Osteoblast (primary cell): Measurements from ENCODE around the gene SUN1. TPM values are rescaled to one million over a fixed set of nuclear protein-coding genes. Genes with fewer than 3 reads are reported as not detected.
A peak's percentile ranks its signal among the peaks of the same experiment; 100 is the strongest.

Source experiments
- DNase-seq: peaks from one replicate; pipeline ENCODE4 v3.0.0; 2011; ENCODE audit warnings: low spot score, mixed read lengths; ENCODE audit not compliant: insufficient read length; ENCODE audit errors: missing footprints
- H2AFZ ChIP-seq: 2 replicates; pipeline ENCODE4 v1.6.0; 2011; ENCODE audit warnings: mild to moderate bottlenecking, low read length
- H3K27ac ChIP-seq: 2 replicates; pipeline ENCODE4 v1.5.1; 2011; ENCODE audit warnings: mild to moderate bottlenecking, low read depth, low read length, moderate library complexity
- H3K27me3 ChIP-seq: 2 replicates; pipeline ENCODE4 v1.6.0; 2012; ENCODE audit warnings: mild to moderate bottlenecking, control low read depth, inconsistent platforms, low read length, moderate library complexity; ENCODE audit not compliant: insufficient read depth
- H3K36me3 ChIP-seq: 2 replicates; pipeline ENCODE4 v1.5.1; 2011; ENCODE audit warnings: mild to moderate bottlenecking, low read length, control low read depth, moderate library complexity; ENCODE audit not compliant: insufficient read depth
- H3K4me1 ChIP-seq: 2 replicates; pipeline ENCODE4 v1.5.1; 2011; ENCODE audit warnings: mild to moderate bottlenecking, low read length, control low read depth, moderate library complexity; ENCODE audit not compliant: insufficient read depth
- H3K4me2 ChIP-seq: 2 replicates; pipeline ENCODE4 v1.6.0; 2011; ENCODE audit warnings: mild to moderate bottlenecking, low read length; ENCODE audit not compliant: insufficient read depth
- H3K4me3 ChIP-seq: fragments of 200-600 bp; sonication (generic); 3 replicates; pipeline ENCODE4 v1.5.1; 2012; ENCODE audit warnings: mild to moderate bottlenecking, low read length, inconsistent platforms; ENCODE audit not compliant: insufficient read depth
- H3K79me2 ChIP-seq: 2 replicates; pipeline ENCODE4 v1.6.0; 2012; ENCODE audit warnings: mild to moderate bottlenecking, low read length, control low read depth, inconsistent platforms; ENCODE audit not compliant: insufficient read depth
- H3K9me3 ChIP-seq: 2 replicates; pipeline ENCODE4 v1.5.1; 2011; ENCODE audit warnings: low read depth, low read length, control low read depth
- H4K20me1 ChIP-seq: 2 replicates; pipeline ENCODE4 v1.6.0; 2012; ENCODE audit warnings: mild to moderate bottlenecking, low read length, control low read depth; ENCODE audit not compliant: insufficient read depth
- total RNA-seq: library from RNA; depleted of rRNA; stranded (reverse); fragments of >200 nt; gene quantifications from 2 replicates; pipeline ENCODE4 v1.2.3, GENCODE V29; 2012
- TF ChIP-seq, protein P1 (sequence below): IDR thresholded peaks from 2 replicates; pipeline ENCODE4 v1.5.1; 2011; ENCODE audit warnings: mild to moderate bottlenecking, low read depth, low read length, moderate library complexity; ENCODE audit errors: extremely low read depth

The SUN1 gene
- total RNA-seq, 1 donor = 126 TPM

DNA sequence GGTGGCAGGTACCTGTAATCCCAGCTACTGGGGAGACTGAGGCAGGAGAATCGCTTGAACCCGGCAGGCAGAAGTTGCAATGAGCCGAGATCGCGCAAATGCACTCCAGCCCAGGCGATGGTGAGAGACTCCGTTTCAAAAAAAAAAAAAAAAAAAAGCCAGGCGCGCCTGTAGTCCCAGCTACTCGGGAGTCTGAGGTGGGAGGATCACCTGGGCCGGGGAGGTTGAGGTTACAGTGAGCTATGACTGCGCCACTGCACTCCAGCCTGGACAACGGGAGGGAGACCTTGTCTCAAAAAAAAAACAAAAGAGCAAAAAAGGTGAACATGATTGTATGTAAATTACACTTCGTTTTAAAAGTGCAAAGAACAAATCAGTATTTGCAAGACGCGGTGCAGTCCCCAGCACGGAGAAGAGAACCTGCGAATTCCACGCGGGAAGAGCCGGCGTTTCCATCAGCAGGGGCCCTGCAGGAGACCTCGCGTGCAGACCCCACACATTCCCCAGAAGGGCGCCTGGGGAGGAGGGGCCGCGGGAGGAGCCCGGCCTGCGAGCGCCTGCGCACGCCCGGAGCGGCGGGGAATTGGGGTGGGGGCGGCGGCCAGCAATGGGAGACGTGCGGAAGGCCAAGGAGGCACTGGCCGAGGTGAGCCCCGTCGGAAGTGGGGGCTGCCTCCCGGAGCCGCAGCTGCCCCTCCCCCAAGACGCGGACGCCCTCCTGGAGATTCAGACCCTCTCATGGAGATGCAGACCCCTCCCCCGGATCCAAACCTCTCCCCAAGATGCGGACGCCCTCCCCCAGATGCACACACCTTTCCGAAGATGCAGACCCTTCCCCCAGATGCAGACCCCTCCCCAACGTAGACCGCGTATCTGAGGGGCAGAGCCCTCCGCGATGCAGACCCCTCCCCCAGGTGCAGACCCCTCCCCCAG is 16.7 kb upstream of the SUN1 start:
- H3K4me3 ChIP-seq = peak overlapping the region; percentile 88

DNA sequence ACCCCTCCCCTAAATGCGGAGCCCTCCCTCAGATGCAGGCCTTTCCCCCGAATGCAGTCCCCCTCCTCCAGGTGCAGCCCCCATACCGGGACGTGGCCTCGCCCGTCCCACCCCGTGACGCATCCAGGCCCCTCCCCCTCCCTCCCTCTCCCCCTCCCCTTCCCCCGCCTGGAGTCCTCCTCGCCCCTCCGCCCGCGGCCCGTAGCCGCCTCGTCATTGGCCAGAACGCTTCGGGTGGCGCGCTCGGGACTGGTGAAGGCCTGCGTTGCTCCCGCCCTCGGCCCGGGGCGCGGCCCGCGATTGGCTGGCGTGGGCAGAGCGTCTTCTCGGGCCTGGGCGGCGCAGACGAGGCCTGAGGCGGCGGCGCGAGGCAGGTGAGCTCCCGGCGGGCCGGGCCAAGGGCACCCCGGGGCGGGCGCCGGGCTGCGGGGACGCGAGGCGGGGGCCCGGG is 16.0 kb upstream of the SUN1 start:
- peaks cover 47% of the 10 kb centered on the region for H3K79me2 ChIP-seq

More for the DNA sequence above, 16.7 kb upstream of the SUN1 start:
- Histone ChIP-seq H3K27me3 (no peaks in the 10 kb centered on the region), H3K36me3 (no peaks in the 10 kb centered on the region), H3K79me2 (peaks cover 40% of the 10 kb centered on the region), H3K27ac (peak overlapping the region; percentile 37), H3K4me1 (peaks cover 34% of the 10 kb centered on the region), H3K9me3 (no peaks in the 10 kb centered on the region), H4K20me1 (peaks cover 22% of the 10 kb centered on the region), H2AFZ (peak overlapping the region; percentile 74), H3K4me2 (peak overlapping the region; percentile 89)
- DNase-seq = peak; percentile 83
- TF ChIP-seq, protein P1, sequence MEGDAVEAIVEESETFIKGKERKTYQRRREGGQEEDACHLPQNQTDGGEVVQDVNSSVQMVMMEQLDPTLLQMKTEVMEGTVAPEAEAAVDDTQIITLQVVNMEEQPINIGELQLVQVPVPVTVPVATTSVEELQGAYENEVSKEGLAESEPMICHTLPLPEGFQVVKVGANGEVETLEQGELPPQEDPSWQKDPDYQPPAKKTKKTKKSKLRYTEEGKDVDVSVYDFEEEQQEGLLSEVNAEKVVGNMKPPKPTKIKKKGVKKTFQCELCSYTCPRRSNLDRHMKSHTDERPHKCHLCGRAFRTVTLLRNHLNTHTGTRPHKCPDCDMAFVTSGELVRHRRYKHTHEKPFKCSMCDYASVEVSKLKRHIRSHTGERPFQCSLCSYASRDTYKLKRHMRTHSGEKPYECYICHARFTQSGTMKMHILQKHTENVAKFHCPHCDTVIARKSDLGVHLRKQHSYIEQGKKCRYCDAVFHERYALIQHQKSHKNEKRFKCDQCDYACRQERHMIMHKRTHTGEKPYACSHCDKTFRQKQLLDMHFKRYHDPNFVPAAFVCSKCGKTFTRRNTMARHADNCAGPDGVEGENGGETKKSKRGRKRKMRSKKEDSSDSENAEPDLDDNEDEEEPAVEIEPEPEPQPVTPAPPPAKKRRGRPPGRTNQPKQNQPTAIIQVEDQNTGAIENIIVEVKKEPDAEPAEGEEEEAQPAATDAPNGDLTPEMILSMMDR = no peak

DNA sequence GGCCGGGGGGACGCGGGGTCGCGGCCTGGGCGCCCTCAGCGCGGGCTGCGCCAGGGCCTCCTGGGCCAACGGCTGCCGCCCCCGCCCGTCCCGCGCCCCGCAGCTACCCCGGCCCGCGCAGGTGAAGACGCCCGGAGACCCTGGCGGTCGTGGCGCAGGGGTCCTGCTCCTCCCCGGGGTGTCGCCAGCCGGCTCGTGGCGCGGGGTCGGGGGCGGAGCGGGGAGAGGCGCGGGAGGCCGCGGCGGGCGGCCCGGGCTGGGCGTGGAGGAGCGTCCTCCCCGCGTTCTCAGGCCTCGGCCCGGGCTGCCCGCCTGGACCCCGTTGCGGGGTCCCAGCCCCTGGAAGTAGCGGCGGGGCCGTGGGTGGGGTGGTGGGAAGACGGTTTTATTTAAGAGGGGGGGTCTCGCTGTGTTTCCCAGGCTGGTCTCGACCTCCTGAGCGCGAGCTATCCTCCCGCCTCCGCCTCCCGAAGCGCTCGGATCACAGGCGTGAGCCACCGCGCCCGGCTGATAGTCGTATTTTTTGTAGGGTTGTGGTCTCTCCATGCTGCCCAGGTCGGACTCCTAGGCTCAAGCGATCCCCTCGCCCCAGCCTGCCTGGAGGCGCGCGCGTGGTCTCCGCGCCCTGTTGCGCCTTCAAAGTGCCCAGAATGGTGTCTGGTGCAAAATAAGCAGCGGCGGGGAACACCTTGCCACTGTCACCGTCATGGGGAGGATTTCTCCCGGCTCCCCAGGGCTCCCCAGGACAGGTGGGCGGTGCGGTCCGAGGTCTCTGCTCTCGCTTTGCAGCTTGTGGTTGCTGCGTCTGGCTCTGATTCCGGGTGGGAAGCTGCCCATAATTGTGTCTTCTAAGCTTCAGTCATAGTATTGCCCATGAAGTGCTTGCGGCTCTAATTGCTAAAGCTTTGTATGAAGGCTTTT is 15.3 kb upstream of the SUN1 start:
- peaks cover 54% of the 10 kb centered on the region for H3K79me2 ChIP-seq
- peak; percentile 89 for DNase-seq
- no peaks in the 10 kb centered on the region for H3K27me3 ChIP-seq
- H3K4me2 ChIP-seq = peak overlapping the region; percentile 95
- peaks cover 31% of the 10 kb centered on the region for H4K20me1 ChIP-seq
- TF ChIP-seq, protein P1 = no peak
- H3K36me3 ChIP-seq = no peaks in the 10 kb centered on the region
- H3K27ac ChIP-seq = peak overlapping the region; percentile 65
- H2AFZ ChIP-seq = peak overlapping the region; percentile 10
- H3K9me3 ChIP-seq = no peaks in the 10 kb centered on the region
- H3K4me1 ChIP-seq = peaks cover 33% of the 10 kb centered on the region
- peak overlapping the region; percentile 88 for H3K4me3 ChIP-seq

More for the DNA sequence above, 16.0 kb upstream of the SUN1 start:
- Histone ChIP-seq H3K4me1 (peaks cover 34% of the 10 kb centered on the region), H2AFZ (no peak overlapping the region), H3K4me2 (peak overlapping the region; percentile 89), H4K20me1 (peaks cover 24% of the 10 kb centered on the region), H3K27ac (no peak overlapping the region), H3K4me3 (peak overlapping the region; percentile 88), H3K9me3 (no peaks in the 10 kb centered on the region), H3K27me3 (no peaks in the 10 kb centered on the region), H3K36me3 (no peaks in the 10 kb centered on the region)
- peak; percentile 100 for DNase-seq
- TF ChIP-seq, protein P1 = no peak
